ENCODE measurements around the gene OR5AU1. TPM values are rescaled to one million over a fixed set of nuclear protein-coding genes. Genes with fewer than 3 reads are reported as not detected.

Gene OR5AU1
- not detected for total RNA-seq

DNA sequence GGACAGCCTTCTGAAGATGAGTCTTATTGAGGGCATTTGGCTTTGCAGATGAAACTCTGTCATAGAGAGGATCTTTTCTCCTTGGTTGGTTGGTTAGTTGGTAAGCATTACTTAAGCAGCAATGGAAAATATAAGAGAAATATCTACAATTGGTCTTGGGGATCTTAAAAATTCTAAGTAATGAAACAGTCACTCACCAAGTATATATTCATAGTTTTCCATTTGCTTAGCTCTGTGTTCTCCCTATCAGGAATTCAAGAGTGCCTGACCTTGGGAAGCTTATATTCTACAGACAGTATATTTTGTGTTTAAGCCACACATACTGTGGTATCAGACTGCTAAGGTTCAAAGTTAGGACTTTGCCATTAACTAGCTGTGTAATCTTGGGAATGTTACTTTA is at the start of gene OR5AU1:
TSS of gene OR5AU1 (minus strand) at position 101 of the 400 bp plus-strand sequence. CDS start 191 bp downstream, outside the sequence.
- FAIRE-seq = no peak

GRCh38 chr14:21205026-21205677 is 49.3 kb upstream of the OR5AU1 start:
- no peak for DNase-seq (ENCODE audit: low spot score in 2 of 2)
- FAIRE-seq = no peak

More for the DNA sequence above, at the start of gene OR5AU1:
- DNase-seq (ENCODE audit: low spot score in 2 of 2) = no peak

DNA sequence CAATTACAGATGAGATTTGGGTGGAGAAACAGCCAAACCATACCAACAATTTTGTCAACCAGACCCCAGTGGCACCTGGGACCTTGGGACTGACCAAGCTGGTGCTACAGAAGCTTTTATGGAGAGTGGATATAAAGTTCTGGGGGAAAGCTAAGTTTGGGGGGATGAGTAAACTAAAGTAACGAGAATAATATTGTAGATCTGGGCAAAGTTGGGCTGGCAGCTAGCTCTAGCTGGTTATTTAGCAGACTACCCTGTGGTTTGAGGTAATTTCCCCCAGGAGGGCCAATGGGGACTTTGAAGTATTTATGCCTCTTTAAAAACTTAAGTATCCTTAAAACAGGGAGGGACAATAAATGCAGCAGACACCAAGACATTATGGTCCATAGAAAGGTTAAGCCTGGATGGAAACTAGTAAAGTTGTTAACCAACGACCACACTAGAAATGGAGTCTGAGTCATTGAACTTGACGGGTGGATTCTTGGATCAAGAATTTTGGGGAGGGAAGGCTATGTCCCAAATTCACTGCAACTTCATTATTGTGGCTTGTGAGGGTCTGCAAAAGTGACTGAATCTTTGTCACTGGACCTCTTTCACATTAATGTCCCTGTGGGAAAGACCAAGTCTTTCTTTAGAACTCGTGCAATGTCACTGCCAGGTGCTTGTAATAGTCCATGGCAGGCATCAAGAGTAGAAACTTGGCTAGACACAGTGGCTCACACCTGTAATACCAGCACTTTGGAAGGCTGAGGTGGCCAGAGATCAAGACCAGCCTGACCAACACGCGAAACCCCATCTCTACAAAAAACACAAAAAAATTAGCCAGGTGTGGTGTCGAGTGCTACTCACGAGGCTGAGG is 48.5 kb upstream of the OR5AU1 start:
- DNase-seq (ENCODE audit: low spot score in 2 of 2) (no peak), FAIRE-seq (no peak)

DNA sequence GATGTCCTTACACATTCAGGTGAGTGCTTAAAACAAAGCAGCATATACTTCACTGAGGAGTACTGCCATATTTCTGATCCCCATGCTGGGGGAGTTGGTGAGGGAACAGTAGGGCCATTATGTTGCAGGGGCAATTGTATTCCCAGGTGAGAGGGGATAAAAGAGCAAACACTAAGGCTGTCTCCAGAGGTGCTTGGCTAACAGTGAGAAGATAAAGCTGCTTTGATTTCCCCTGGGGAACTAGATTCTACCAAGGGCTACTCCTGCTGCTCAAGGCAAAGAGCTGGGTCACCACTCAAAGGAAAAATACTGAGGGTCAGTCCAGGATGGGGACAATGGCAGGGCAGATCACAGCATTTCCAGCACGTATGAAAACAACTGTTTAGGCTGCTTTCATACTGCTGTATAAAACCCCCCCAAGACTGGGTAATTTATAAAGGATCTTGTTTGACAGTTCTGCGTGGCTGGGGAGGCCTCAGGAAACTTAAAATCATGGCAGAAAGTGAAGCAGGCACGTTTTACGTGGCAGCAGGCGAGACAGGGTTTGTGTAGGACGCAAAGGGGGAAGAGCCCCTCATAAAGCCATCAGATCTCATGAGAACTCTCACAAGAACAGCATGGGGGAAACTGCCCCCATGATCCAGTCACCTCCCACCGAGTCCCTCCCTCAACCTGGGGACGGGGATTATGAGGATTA is 47.8 kb upstream of the OR5AU1 start:
- DNase-seq (ENCODE audit: low spot score in 2 of 2) (no peak), FAIRE-seq (no peak)

DNA sequence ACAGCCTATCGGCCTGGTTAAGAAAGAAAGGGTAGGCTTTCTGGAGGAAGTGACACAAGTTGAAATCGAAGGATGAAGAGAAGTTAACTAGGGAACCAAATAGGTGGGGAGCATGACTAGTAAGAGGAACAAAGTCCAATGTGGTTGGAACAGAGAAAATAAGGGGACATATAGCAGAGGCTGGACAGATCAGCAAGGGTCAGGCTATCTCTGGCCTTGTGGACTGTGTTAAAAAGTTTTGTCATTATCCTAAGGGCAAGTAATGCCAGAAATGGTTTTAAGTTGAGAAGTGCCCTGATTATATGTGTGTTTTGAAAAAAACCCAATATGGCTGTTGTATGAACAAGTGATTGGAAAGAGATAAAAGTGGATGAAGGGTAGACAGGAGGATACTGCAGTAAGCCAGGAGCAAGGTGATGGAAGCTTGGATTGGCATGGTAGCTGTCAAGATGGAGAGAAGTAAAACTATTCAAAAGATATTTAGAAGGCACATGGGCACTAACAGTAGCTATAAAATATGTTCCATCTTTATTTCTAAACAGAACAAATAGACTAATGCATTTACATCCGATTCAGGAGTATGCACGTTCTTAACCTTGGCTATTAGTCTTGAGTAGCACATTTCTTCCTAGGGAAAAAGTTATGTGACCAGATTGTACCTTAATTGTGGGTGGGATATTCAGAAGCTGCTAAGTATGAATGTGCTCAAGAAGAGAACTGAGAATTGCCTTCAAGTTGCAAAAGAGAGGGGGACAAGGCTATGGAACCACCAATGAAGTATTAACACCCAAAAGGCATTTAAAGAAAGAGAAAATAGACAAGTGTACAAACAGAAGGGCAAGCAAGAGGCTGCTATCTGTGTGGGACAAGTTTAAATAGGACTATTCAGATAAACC is 46.8 kb upstream of the OR5AU1 start:
- FAIRE-seq (no peak), DNase-seq (ENCODE audit: low spot score in 2 of 2) (no peak)

DNA sequence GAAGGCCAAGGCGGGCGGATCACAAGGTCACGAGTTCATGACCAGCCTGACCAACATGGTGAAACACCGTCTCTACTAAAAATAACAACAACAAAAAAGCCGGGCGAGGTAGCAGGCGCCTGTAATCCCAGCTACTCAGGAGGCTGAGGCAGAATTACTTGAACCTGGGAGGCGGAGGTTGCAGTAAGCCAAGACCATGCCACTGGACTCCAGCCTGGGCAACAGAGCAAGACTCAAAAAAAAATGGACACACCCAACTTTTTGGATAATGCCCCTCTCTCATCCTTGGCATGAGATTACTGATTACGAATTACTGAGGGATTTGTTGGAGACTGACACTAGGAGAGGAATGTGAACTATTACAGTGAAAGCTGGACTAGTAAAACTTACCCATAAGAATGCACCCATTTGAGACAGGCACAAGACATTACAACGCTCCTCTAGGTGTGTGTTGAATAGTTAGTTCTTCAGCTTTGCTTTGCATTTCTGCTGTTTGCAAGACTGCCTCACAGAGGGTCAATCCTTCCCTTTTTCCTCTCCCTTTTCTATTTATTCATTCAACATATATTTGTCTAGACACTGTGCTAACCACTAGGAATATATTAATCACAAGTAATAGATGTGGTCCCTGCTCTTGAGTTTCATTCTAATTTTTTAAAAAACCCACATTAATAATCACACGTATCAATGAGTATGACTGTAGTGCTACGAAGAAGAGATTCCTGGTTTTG is 46.0 kb upstream of the OR5AU1 start:
- no peak for FAIRE-seq
- no peak for DNase-seq (ENCODE audit: low spot score in 2 of 2)

DNA sequence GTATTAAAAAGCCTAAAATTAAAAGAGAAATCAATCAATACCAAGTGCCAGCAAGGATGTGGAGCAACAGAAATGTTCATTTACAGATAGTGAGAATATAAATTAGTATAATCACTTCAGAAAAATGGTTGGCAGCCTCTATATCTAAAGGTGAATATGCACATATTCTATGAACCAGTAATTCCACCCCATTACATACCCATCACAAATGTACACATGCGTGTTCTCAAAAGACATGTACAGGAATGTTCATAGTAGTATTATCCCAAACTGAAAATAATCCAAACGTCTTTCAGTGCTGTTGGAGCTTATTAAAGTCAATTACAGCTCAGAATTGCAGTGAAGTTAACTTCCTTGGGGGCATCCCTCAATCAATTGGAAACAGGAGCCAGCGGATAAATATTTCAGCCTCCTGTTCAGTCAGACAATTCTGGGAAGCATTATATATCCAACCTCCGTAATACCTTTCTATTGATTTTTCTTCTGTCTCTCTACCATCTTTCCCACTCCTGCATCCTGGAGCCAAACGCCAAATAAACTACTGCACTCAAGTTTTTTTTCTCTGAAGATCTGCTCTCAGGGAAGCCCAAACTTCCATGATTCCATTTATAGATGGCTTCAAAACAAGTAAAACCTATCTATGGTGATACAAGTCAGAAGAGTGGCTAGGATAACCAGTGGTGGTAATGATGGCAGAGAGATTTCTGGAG is 45.0 kb upstream of the OR5AU1 start:
- no peak for DNase-seq (ENCODE audit: low spot score in 2 of 2)
- FAIRE-seq = no peak

DNA sequence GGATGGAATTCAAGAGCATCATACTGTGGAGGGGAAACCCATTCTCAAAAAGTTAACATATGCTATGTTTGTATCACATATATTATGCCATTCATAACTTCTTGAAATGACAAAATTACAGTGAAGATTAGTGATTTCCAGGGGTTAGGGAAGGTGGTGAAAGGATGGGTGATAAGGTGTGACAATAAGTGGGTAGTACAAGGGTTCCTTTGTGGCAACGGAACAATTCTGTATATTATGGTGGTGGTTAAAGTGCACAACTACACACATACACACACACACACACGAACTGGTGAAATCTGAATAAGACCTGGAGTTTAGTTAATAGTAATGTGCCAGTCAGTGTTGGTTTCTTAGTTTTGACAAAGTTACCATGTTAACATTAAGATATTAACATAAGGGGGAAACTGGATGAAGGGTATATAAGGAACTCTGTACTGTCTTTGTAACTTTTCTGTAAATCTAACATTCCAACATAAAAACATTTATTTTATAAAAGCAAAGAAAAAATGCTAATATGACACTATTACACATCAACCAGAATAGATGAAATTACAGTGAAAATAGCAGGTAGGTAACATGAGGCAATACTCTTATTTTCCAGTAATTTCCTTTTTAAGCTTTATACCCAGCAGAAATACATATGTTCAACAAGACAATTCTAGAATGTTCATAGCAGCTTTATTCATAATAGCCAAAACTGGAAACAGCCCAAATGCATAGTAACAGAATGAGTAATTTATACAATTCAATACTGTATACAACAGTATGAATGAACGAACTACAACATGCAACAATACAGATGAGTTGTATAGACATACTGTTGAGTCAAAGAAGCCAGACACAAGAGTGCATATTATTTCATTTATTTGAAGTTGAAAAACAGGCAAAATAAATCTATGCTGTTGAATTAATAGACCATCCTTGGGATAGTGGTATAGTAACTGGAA is 44.0 kb upstream of the OR5AU1 start:
- no peak for FAIRE-seq
- DNase-seq (ENCODE audit: low spot score in 2 of 2) = no peak

DNA sequence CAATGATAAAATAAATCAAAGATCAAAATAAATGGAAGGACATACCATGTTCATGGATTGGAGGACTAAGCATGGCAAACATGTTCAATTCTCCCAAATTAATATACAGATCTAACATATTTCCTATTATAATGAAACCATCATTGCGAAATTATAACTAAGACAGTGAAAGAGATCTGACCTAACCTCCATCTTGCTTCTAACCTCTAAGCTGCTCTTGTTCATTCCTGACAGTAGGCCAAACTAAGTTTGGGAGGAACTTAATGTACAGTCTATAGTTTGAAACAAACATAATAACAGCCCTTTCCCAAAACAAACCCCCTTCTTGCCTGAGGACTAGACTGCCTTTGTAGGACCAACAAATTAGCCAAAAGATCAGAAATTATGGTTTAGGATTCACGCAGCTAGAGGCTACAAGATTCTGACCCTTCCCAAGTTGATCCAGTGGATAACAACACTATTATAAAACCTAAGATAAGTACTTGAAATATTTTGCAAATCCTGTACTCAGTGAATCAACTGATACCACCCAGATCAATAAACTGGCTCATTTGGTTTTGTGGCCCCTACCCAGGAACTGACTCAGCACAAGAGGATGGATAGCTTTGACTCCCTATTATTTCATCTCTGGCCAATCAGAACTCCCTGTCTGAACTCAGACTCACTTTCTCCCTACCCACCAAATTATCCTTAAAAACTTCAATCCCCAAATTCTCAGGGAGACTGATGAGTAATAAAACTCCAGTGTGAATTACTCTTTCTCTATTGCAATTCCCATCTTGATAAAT is 41.7 kb upstream of the OR5AU1 start:
- FAIRE-seq (no peak), DNase-seq (ENCODE audit: low spot score in 2 of 2) (no peak)

DNA sequence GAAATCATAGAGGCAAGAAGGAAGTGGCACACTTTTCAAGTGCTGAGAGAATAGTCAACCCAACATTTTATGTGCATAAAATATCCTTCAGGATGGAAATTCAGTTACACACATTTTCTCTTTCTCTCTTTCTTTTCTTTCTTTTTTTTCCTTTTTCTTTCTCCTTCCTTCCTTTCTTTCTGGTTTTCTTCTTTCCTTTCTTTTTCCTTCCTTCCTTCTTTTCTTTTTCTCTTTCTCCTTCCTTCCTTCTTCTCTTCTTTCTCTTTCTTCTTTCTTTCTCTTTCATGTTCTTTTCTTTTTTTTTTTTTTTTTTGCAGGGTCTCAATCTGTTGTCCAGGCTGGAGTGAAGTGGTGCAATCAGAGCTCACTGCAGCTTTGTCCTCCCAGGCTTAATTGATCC is 38.7 kb upstream of the OR5AU1 start:
- no peak for DNase-seq (ENCODE audit: low spot score in 2 of 2)
- no peak for FAIRE-seq

DNA sequence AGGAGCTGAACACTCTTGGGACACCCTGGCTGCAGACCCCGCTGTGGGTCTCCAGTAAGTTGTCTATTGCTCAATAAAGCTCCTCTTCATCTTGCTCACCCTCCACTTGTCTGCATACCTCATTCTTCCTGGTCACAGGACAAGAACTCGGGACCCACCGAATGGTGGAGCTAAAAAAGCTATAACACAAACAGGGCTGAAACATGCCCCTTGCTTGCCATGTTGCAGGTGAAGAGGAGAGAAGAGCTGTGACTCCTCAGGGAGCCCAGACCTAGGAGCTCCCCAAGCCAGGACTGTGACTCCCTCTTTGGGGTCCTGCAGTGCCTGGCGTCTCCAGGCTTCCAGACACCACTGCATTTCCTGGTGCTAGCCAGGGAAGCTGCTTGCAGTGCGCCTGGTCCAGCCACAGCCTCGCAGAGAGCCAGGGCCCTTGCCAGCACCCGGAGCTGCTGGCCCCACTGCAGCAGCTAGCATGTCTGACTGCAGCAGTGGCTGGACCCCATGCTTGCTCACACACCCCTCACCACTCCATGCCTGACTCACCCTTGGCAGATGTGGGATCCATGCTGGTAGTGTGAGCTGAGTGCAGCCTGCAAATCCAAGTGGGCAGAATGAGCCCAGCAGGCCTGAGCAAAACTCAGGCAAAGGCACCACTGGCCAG is 37.1 kb upstream of the OR5AU1 start:
- no peak for FAIRE-seq
- DNase-seq (ENCODE audit: low spot score in 2 of 2) = no peak

DNA sequence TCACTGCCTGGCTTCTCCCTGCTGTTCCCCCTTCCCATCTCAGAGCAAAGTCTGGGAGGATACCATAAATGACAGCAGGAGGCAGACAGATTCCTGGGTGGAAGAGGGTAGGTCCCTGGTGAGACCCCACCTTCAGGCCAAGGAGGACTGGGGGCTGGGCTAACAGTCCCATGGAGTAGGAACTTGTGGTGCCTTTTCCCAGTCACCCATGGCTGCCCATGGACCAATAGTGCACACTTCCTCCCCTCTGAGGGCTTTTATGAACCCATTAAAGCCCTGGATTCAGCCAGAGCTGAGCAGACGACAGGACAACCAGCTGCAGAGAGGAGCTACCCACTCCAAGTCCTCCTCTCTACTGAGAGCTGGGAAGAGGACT is 36.6 kb upstream of the OR5AU1 start:
- DNase-seq (ENCODE audit: low spot score in 2 of 2) = no peak
- no peak for FAIRE-seq

DNA sequence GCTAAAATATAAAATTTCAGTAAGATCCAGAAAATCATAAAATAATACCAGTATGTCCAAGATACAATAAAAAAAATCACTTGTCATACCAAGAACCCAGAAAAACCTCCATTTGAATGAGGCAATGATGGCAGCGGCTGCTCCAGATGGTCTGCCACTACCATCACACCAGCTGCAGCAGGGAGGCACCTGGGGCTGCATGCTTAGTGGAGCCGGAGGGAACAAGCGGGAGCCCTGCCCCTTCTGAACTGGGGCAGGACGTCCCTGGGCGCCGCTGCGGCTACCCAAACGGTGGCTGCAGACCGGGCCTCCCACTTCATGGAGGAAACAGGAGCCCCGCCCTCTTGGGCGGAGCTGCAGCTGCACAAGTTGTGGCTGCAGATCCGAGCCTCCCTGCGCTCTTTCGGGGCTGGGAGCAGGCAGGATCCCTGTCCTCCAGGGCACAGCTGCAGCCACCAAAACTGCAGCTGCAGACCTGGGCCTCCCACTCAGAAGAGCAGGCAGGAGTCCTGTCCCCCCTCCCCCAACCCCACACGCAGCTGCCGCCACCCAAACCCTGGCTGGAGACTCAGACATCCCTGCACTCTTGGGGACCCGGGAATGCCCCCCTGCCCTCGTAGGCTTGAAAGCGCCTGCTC is 36.1 kb upstream of the OR5AU1 start:
- peak in 1 of 2 donors; percentile 25 for DNase-seq (ENCODE audit: low spot score in 2 of 2)
- FAIRE-seq = no peak

GRCh38 chr14:21191261-21191808 is 35.5 kb upstream of the OR5AU1 start:
- no peak for FAIRE-seq
- DNase-seq (ENCODE audit: low spot score in 2 of 2) = no peak

DNA sequence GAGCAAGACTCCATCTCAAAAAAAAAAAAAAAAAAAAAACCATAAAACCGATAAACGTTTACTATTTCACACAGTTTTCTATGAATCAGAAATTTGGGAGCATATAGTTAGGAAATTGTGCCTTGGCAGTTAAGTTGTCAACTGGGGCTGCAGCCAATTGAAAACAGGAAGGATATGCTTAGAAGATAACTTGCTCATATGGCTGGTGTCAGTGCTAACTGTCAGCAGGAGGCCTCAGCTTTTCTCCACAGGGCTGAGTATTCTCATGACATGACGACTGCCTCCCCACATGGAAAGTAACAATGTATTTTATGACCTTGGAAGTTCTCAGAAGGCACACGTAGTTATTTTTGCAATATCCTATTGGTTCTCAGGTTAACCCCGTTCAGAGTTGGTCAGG is 29.6 kb upstream of the OR5AU1 start:
- DNase-seq (ENCODE audit: low spot score in 2 of 2) = no peak

DNA sequence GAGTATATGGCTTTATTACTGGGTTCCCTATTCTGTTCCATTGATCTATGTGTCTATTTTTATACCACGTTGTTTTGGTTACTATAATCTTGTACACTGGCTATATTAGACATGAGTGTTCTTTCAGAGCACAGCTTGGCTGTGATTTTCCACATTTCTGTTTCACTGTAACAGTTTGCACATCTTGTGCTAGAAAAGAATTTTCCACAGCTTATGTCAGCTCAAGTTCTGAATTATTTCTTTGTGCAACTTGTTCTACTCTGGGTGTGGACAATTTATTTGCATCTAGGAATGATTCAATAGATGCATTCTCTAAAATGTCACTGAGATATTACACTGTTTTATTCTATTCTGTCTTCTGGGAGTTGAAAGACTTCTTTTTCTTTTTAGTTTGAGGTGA is 28.4 kb upstream of the OR5AU1 start:
- FAIRE-seq = no peak

More for the DNA sequence above, 29.6 kb upstream of the OR5AU1 start:
- no peak for FAIRE-seq

More for the DNA sequence above, 28.4 kb upstream of the OR5AU1 start:
- peak; percentile 13 to 16 for DNase-seq (ENCODE audit: low spot score in 2 of 2)

Measured in frontal cortex (tissue), 4 donors.